Right cardiac atrium (tissue), 5 donors: ENCODE results near the gene PLEKHG5. TPM values are rescaled to one million over a fixed set of nuclear protein-coding genes. Genes with fewer than 3 reads are reported as not detected.
A peak's percentile ranks its signal among the peaks of the same experiment; 100 is the strongest.

Experiments
- ATAC-seq, 2 donors: fragments of 200-7000 bp; cut with Tn5 transposase; one replicate each; pipeline versions ENCODE4 v1.8.0 to v1.9.1; 2020; ENCODE audit warnings: moderate library complexity in 2 of 2, mild to moderate bottlenecking in 1 of 2
- DNase-seq, 3 donors: peaks; one replicate each; pipeline ENCODE4 v3.0.0-alpha.2; 2020
- H3K27ac ChIP-seq: one replicate; pipeline ENCODE4 v1.5.1; 2013; ENCODE audit warnings: mild to moderate bottlenecking, low read length, control low read depth, moderate library complexity
- H3K27me3 ChIP-seq: one replicate; pipeline ENCODE4 v1.6.1; 2013; ENCODE audit not compliant: control insufficient read depth, insufficient read depth
- H3K4me1 ChIP-seq: one replicate; pipeline ENCODE4 v1.6.1; 2013; ENCODE audit warnings: low read length; ENCODE audit not compliant: control insufficient read depth, insufficient read depth
- H3K4me3 ChIP-seq: one replicate; pipeline ENCODE4 v1.5.1; 2013; ENCODE audit warnings: low read length, control low read depth
- H3K9me3 ChIP-seq: one replicate; pipeline ENCODE4 v1.6.1; 2013; ENCODE audit warnings: low read length; ENCODE audit not compliant: control insufficient read depth
- WGBS: extraction: QIAGEN DNeasy Blood & Tissue Kit; methylation state at CpG from one replicate; pipeline ENCODE4 v1.1.7; 2013; 5-methylcytosine and 5-hydroxymethylcytosine counted together
- intact Hi-C, 4 donors: fragments of 100-400 bp; cut with DNase I; formaldehyde crosslinking; loops; one replicate each; pipeline versions ENCODE4 v1.11.0 to v1.14.0; 2022 to 2023
- polyA plus RNA-seq: library from polyadenylated mRNA; stranded (reverse); fragments of 200-250 nt; gene quantifications from one replicate; pipeline ENCODE4 v1.2.3, GENCODE V29; 2013
- total RNA-seq, 4 donors: library from RNA; stranded (reverse); fragmentation: NEBNext Ultra II Directional; extraction: Animal tissue kit (Norgen Biotek cat#: 25700); gene quantifications; one replicate each; pipeline ENCODE4 v1.2.1, GENCODE V29; 2021
- donor health status: healthy with polysubstance abuse.
- donor health status: DM: no; HTN: yes; CAD: no.
- donor health status: DM: no; HTN: no; CAD: no.
- donor health status: DM: no; HTN: yes; CAD: no; lungs with severe emphysema.
- donor health status: DM: yes; HTN: yes; CAD: no.

The PLEKHG5 gene
- total and polyA plus RNA-seq, 5 donors: 7.0 to 9.9 (median 8.7) TPM

DNA sequence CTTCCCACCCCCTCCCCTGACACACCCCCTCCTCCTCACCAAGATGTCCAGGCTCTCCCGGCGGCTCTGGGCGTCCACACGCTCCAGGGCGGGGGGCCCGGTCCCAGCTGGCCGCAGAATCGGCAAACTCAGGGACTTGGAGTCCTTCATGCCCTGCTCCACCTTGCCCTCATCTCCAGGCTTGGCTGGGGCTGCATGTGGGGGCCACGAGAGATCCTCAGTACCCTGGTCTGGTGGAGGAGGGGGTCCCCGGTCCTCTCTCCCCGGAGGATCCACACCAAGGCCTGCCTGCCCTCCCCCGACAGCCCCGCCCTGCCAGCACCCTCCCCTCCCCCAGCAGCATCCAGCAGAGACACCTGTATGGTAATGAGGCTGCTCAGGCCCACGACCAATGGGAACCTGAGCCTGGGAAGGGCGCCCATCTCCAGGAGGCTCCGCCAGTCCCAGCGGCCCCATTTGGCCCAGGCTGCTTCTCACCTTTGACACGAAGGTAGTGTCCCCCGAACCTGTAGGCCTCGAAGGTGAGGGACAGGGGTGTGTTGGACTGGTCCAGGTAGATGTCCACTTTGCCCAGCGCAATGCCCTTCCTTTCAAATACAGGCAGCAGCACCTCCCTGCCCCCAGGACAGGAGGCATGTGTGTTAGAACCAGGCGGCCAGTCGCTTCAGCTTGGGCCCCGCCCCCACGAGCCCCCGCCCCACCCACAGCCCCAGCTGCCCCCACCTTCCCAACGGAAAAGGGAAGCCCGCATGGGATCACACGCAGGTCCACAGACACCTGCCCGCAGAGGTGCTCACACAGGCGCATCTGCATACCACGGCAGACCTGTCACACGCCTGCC lies 17.3 kb downstream of the PLEKHG5 start:
- Histone ChIP-seq H3K4me3 (no peak overlapping the region), H3K27me3 (no peaks in the 10 kb centered on the region), H3K4me1 (no peaks in the 10 kb centered on the region), H3K27ac (no peak overlapping the region), H3K9me3 (no peaks in the 10 kb centered on the region)
- intact Hi-C loops: no loop called here
- WGBS: 85% methylated on average over 33 of the region's 33 CpGs
- DNase-seq: no peak
- no peak for ATAC-seq

DNA sequence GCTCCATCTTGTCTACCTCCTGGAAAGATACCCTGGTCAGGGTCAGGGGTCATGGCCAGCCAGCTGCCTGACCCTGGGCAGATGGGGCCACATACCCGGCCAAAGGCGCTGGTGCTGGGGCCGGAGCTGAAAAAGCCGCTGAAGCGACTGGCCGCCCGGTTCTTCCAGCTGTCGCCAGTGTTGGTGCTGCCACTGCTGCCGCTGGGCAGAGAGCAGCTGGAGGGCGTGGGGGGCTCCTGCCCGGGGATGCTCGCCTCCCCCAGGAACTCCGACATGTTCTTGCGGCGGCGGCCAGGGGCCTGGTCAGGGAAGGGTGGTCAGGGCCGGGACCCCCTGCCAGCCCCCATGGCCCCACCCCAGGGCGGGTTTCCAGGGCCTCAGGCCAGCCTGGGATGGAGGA lies 18.3 kb downstream of the PLEKHG5 start:
- no peaks in the 10 kb centered on the region for H3K4me1 ChIP-seq
- intact Hi-C loops: no loop called here
- no peak overlapping the region for H3K27ac ChIP-seq
- ATAC-seq (no peak), DNase-seq (no peak)
- 96% methylated on average over 18 of the region's 18 CpGs for WGBS
- no peaks in the 10 kb centered on the region for H3K27me3 ChIP-seq
- H3K9me3 ChIP-seq: no peaks in the 10 kb centered on the region
- H3K4me3 ChIP-seq: no peak overlapping the region

DNA sequence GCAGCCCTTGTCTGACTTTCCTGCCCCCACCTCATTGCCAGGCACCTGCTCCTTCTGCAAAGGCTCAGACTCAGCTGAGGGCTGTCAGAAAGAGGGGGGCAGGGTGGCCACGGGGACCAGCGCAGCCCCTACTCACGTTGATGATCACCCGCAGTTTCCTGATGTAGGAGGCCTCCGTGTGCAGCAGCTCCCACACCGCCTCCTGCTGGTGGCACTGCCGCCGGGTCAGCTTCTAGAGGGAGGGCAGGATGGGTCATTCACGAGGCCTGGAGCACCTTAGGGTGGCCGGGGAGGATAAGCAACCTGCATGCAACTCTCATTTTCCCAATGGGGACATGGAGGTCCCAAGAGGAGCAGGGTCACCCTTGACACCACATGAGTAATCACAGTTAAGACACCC lies 19.1 kb downstream of the PLEKHG5 start:
- ATAC-seq (no peak), DNase-seq (no peak)
- Histone ChIP-seq H3K27me3 (no peaks in the 10 kb centered on the region), H3K27ac (no peak overlapping the region), H3K4me1 (no peaks in the 10 kb centered on the region), H3K4me3 (no peak overlapping the region), H3K9me3 (no peaks in the 10 kb centered on the region)
- 86% methylated on average over 10 of the region's 10 CpGs for WGBS
- intact Hi-C loops: no loop called here

DNA sequence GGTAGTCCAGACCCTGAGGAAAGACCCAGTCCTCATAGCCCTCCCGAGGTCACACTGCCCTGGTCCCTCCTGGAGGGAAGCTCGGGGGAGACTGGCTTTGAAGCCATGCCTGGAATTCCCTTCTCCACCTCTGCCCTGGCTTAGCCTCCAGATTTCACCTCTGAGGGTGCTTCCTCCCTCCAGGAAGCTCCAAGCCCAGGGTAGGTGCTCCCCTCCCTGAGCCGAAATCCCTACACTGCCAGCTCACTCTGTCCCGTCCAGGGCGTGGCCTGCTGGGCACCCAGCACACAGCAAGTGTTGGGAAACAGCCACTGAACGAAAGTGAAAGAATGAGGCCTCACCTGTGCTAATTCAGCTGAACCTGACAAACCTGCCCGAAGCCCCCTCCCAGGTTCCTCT lies 19.5 kb downstream of the PLEKHG5 start:
- intact Hi-C loops: no loop called here
- Histone ChIP-seq H3K4me1 (no peaks in the 10 kb centered on the region), H3K27ac (no peak overlapping the region), H3K4me3 (no peak overlapping the region), H3K27me3 (no peaks in the 10 kb centered on the region), H3K9me3 (no peaks in the 10 kb centered on the region)
- ATAC-seq: no peak
- WGBS: 90% methylated on average over 7 of the region's 7 CpGs
- DNase-seq: no peak

DNA sequence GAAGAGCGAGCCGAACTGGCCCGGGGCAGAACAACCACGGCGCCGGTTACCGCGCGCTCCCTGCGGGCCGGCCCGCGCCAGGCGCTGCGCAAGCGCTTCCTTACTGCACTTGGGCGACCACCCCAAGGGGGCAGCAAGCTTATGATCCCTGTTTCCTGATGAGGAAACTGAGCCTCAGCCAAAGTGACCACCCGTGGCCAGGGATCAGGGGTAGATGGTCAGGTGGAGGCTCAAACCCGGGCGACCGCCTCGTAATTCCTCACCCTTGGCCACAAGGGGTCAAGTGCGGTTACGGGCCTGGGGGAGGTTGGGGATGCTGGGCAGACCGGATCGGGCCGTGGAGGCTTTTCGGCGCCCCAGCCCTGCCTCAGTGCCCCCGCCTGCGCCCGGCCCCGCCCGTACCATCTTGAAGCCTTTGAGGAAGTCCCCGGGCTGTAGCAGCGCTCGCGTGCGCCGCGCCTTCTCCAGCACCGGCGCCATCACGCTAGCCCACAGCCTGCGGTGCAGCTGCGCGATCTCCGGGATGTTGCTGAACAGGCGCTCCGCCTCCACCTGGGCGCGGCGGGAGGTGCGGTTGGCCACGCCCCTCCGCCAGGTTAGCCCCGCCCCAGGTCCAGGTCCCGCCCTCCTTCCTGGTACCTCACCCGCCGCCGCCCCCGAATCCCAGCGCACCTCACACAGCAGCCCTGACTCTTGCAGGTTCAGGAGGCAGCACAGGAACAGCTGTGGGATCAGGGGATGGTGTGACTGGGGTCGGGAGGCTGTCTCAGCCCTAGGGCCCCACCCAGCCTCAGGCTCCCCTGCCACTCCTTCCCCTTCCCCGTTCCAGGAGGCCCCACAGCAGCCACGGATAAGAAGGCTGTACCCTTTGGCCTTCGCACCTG lies 20.1 kb downstream of the PLEKHG5 start:
- 73% methylated on average over 67 of the region's 67 CpGs for WGBS
- Histone ChIP-seq H3K27me3 (no peaks in the 10 kb centered on the region), H3K4me3 (no peak overlapping the region), H3K27ac (no peak overlapping the region), H3K4me1 (no peaks in the 10 kb centered on the region), H3K9me3 (no peaks in the 10 kb centered on the region)
- no peak for ATAC-seq
- DNase-seq: no peak
- intact Hi-C loops: no loop called here

DNA sequence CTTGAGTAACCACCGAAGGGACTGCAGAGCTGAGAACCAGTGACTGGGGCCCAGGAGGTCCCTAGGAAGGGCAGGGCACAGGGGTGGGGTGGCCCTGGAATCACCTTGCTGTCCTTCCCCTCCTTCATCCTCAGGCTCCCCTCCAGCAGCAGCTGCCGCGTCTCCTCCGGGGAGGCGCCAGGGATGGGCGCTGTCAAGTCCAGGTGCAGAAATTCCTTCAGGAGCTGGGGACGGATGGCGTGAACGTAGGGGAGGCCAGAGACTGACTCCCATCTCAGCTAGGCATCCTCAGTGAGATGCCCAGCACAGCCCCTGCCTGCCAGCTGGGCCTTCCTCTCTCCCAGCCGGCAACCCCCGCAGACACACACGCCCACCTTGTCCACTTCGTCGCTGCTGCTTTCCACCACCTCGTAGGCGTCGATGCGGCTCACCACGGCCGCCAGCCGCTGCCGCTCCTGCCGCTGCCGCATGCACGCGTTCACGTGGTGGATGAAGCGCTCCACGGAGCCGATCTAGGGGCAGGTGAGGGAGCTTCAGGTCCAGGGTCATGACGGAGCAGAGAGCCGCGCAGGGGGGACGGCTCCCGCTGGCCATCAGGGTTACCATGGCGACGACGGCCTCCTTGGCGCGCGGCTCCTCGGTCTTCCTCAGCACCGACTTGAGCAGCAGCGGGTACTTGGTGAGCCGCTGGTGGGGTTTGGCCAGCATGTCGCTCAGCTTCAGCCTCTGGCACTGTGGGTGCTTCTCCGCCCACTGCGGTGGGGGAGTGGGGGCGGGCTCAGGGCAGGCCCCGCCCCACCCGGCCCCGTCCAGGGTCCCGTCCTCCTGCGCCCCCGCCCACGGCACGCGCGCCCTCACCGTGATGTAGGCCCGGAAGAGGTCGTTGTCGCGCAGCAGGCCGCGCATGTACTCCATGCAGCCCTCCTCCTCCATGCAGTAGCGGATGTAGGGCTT lies 21.1 kb downstream of the PLEKHG5 start:
- no peak overlapping the region for H3K27ac ChIP-seq
- no peaks in the 10 kb centered on the region for H3K27me3 ChIP-seq
- WGBS: 80% methylated on average over 67 of the region's 67 CpGs
- no peaks in the 10 kb centered on the region for H3K9me3 ChIP-seq
- ATAC-seq (no peak), DNase-seq (peak in 1 of 3 donors; percentile 49)
- H3K4me3 ChIP-seq: no peak overlapping the region
- intact Hi-C loops: no loop called here
- no peaks in the 10 kb centered on the region for H3K4me1 ChIP-seq

DNA sequence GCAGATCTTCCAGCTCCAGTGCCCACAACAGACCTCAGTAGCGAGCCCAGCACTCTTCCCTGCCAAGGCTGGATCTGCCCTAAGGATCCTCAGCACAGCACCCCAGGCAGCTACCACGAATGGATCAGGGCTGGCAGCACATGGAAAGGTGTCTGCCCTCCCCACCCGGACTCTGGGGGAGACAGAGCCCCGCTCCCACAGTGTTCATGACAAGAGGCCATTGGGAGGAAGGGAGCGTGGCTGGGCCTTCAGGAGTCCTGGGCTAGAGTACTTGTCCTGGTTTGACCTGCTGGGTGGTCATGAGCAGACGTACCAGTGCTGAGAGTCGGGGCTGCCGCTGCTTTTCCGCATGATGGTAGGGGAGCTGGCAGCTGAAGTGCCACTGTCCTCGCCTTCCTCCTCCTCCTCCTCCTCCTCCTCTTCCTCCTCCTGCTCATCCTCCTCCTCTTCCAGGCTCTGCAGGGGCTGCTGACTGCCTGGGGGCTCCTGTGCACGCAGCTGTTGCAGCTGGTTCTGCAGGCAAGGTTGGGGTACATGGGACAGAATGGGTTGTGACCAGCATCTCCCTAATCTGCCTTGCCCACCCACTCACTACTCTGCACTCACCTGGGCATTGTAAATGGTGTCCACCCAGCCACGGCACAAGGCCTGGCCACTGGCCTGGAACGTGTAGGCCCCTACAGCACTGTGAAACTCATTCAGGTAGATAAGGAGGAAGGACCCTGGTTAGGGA lies 22.6 kb downstream of the PLEKHG5 start:
- WGBS: 92% methylated on average over 13 of the region's 13 CpGs
- H3K9me3 ChIP-seq: no peaks in the 10 kb centered on the region
- intact Hi-C loops: no loop called here
- ATAC-seq: no peak
- H3K4me3 ChIP-seq: no peak overlapping the region
- DNase-seq: no peak
- no peaks in the 10 kb centered on the region for H3K27me3 ChIP-seq
- H3K27ac ChIP-seq: no peak overlapping the region
- H3K4me1 ChIP-seq: no peaks in the 10 kb centered on the region

DNA sequence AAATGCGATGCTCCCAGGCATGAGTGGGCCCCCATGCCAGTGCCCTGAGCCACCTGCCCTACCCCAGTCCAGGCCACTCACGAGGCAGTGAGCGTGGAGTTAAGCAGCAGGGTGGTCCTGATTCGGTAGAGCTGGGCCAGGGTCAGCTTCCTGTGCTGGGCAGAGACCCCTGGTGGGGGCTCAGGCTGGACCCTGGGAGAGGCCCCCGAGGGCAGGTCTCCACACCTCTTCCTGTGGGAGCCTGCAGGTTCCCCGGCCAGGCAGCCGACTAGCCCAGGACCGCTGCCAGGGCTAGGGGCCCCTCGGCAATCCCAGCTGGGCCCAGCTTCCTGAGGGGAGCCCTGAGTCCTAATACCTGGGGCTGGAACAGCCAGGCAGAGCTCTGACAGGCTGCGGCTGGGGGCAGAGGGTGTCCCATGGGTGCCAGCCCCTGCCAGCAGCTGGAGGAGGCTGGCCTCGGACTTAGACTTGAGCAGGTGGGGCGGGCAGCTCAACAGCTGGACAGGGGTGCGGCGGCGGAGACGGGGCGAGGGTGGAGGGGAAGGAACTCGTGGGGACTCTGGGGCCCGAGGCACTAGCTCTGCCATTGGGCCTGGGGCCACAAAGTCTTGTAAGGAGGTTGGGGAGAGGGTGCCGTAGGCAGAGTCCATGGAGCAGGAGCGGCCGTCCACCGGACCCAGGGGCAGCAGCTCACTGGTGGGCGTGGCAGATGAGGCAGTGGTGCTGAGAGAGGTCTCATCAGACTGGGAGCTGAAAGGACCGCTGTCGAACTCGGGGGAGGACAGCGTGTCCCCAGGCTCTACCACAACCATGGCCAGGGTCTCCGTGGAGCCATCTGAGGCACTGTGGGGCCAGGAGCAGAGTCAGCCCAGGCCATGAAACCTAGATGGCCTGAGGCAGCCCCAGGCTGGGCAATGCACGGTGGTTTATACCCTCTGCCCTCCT lies 23.5 kb downstream of the PLEKHG5 start:
- no peak for ATAC-seq

DNA sequence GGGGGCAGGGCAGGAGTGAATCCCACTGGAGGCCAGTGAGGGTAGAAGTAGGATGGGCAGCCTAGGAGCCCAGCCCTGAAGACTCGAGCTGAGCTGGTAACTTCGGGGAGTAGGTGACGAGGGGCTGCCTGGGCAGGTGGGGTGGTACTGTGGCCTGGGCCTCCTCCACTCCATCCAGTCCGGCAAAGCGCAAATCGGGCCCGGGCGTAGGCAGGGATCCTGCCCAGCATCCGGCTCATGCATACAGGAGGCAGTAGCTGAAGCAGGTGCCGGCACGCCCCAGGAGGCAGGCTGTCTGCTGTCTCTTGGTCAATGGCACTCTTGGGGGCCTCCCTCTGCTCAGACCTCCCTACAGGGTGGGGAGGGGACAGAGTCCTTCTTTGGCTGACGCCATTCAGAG lies 24.2 kb downstream of the PLEKHG5 start:
- H3K27me3 ChIP-seq: no peaks in the 10 kb centered on the region
- no peaks in the 10 kb centered on the region for H3K9me3 ChIP-seq
- ATAC-seq (no peak), DNase-seq (no peak)
- H3K4me3 ChIP-seq: no peak overlapping the region
- H3K4me1 ChIP-seq: no peaks in the 10 kb centered on the region
- H3K27ac ChIP-seq: no peak overlapping the region
- intact Hi-C loops: no loop called here
- WGBS: 94% methylated on average over 12 of the region's 12 CpGs

More for the DNA sequence above, 23.5 kb downstream of the PLEKHG5 start:
- no peaks in the 10 kb centered on the region for H3K4me1 ChIP-seq
- H3K9me3 ChIP-seq: no peaks in the 10 kb centered on the region
- no peak for DNase-seq
- no peak overlapping the region for H3K4me3 ChIP-seq
- no peak overlapping the region for H3K27ac ChIP-seq
- WGBS: 91% methylated on average over 30 of the region's 30 CpGs
- intact Hi-C loops: no loop called here
- H3K27me3 ChIP-seq: no peaks in the 10 kb centered on the region
